NCI-H187 (cell line): ENCODE measurements around the gene CD44.

ENCODE experiments used
- DNase-seq, 2 experiments: peaks; one replicate each; lab custom pipeline; 2025; lab: John Stamatoyannopoulos, UW

The CD44 gene

GRCh38 chr11:35139722-35140282 is 831 bp downstream of the CD44 start:
- DNase-seq = no peak

GRCh38 chr11:35141071-35141470 is 2.1 kb downstream of the CD44 start:
- DNase-seq = no peak

- DNase-seq = no peak
Observed at GRCh38 chr11:35141571-35141971, 2.6 kb downstream of the CD44 start.

DNA sequence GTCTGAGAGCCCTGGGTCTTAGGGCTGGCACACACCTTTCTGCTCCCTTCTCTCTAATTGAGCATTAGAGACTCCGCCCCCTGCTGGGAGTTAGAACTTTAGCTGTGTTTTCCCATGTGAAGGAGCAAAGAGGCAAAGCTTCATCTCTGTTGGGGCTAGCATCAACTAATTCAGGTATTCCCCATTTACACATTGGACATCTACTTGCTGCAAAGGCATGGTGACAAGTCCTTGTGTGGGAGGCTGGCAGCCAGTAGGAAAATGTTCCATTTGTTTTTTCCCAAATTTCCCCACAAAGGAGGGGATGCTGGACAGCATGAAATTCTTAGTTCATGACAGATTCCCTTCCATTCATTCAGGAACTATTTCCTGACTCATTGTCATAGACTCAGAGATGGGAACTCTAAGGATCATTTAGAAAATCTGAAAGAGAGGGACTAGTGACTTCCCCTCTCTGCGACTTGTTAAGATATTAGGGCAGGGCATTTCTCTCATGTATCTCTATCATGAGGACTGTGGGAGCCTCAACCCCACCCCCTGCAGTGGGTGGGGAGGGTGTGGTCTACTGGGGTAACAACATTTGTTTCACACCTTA is 3.6 kb downstream of the CD44 start:
- DNase-seq = no peak

- DNase-seq = no peak
Observed at GRCh38 chr11:35143297-35144135, 4.5 kb downstream of the CD44 start.

- DNase-seq = no peak
Observed at GRCh38 chr11:35144136-35144741, 5.3 kb downstream of the CD44 start.

GRCh38 chr11:35144806-35145205 is 5.8 kb downstream of the CD44 start:
- no peak for DNase-seq

- no peak for DNase-seq
Observed at GRCh38 chr11:35145271-35145670, 6.3 kb downstream of the CD44 start.

- DNase-seq = no peak
Observed at GRCh38 chr11:35146074-35146521, 7.1 kb downstream of the CD44 start.

- DNase-seq = no peak
Observed at GRCh38 chr11:35146711-35147110, 7.7 kb downstream of the CD44 start.

DNA sequence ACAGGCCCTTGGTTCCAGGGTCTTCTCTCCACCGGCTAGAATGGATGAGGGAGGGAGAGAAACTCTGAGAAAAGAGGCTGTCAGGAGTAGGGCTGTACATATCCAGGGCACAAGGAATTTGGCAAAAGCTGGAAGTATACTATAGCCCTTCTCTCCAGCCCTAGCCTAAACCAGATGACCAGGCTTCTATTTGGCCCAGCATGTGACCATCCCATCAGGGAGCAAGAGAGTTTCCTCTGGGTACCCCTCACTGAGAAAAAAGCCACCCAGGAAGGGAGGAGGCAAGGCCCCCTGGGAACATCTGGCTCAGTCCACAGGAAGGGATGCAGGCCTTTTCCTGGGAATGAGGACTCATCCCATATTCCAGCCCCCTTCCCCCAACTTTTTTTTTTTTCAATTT is 8.3 kb downstream of the CD44 start:
- no peak for DNase-seq

DNA sequence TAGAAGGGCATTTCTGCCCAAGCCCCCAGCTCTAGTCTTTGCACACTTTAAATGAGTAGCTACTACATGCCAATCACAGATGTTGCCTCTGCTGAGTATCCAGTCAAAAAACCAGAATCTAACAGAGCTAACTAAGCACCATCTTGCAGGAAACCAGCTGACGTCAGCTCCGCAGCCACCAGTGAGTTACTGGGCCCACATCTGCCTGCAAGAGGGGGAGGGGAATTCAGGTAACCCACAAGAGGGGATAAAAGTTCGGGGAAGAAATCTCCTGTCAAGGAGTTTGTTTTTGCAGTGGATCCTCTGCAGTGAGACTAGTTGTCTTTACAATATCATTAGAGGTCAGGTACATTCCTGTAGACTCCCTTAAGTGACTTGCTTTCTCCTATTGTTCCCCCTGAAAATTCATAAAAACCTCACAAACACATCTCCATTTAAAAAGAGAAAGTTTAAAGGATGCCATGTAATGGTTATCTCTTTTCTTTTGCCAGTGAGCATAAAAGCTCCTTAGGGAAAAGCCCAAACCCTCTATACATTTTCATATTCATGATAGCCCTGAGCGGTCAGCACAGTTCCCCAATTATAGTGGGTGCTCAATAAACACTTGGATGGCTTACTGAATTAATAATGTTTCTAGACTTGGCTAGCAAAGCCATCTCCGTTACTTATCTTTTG is 9.3 kb downstream of the CD44 start:
- DNase-seq = no peak

DNA sequence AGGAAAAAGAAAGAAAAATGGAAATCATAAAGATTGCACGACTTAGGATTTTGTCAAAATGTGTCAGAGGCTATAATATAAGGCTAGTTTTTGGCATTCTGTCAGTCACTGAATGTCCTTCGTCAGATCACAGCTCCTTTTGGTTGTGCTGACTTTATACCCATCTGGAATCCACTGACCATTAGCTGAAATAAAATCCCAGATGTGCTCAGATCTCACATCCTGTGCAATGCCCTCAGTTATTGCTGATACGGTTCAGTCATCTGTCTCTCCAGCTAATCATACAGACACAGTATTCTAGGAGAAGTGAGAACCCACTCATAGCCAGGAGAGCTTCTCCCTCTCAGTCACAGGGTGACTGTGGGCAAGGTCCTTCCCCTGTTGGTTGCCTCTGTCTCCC is 11.5 kb downstream of the CD44 start:
- no peak for DNase-seq

- no peak for DNase-seq
Observed at GRCh38 chr11:35151241-35151640, 12.3 kb downstream of the CD44 start.

DNA sequence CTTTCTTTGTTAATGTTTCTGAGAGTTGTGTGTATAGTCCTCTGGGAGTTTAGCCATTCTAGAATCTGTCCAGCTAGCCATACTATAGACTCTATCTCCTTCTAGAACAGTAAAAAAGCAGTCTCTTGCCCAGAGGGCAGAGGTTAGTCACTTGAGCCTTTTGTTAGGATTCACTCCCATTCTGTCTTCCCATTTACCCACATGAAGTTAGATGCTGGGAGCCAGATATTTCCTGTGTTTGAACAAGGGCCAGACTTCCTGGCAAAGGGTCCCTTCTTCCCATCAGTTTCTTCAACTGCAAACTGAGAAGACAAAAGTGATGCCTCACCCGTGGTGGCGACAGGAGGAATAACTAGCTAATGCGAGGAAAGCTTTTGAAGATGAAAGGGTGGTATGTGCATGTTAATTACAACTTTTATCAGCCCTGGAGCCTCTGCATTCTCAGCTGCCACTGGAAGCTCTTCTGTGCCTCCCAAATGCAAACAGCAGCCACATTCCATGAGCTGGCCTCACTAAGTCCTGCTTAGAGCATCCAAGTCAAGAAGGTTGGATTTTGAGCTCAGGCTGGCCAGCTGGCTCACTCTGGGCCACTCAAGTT is 12.8 kb downstream of the CD44 start:
- DNase-seq = no peak

DNA sequence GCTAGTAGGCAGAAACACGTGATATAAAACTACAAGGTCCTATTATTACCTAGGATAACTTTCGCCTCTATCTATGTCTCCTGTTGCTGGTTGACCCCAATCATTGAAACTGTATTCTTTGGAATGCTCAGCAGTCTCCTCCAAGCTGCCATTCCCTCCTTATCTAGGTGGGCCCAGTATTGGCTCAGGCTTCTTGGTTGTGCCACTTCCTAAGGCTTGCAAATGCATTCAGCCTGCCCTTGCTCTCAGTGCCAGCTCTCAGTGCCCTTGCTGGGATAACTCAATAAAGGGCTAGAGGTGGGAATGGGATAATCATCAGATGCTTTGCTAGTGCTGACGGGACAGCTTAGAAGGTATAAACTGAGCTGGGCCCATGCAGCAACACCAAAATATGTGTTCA is 13.6 kb downstream of the CD44 start:
- no peak for DNase-seq

DNA sequence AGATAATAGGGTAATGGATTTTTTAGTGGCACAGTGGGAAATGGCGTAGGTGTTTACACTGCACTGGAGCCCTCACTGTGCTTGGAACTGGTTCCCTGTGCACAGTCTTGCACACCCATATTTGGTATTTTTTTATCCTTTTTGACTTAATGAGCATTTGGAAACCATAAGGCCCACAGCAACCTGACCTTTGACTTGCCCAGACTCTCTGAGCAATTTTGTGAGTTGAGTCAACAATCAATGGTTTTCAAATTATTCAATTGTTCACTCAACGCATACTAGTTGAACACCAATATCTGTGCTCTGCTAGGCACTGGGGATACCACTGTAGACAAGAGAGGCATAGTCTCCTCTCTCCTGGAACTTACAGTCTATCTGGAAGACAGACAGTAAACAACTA is 14.3 kb downstream of the CD44 start:
- no peak for DNase-seq

- no peak for DNase-seq
Observed at GRCh38 chr11:35154952-35155351, 16.0 kb downstream of the CD44 start.

GRCh38 chr11:35155677-35156076 is 16.7 kb downstream of the CD44 start:
- DNase-seq = peak; percentile 25 to 63

DNA sequence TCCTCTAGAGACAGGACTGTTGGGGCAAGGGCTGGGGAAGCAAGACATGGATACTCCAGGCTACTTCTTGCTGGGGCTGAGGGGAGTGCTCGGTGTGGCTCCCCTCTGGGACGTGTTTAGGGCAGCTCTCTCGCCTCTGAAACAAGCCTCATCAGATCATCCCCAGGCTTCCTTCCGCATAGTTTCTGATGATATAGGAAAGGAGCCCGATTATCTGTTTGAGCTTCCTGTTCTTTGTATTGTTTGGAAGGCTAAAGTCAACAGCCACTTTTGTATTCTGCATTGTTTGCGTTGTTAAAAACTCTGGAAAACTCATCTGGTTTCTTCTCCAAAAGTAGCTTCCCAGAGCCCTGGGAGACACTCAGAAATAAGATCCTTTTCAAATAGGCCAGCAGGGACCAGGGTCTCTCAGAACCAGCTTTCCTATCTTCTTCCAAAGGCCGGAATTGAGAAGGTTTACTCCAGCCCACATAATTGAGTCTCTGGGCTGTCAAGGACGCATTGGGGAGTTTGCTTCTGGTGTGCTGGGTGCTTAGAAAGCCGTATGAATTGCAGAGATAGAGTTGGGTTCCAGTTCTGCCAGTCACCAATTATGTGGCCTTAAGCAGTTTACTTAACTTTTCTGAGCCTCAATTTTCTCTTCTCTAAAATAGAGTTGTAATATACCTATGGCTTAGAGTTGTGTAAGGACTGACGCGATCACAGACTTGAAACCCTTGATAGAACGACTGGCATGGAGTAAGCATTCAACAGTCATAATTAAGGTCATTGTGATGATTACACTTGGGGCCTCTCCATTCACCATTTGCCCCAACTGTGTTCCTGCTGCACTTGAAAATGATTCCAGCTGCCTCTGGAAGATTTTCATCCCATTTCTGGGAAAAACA is 19.1 kb downstream of the CD44 start:
- DNase-seq = no peak
